Measurements from ENCODE around the gene SMYD4. TPM values are rescaled to one million over a fixed set of nuclear protein-coding genes. Genes with fewer than 3 reads are reported as not detected.

SMYD4 gene
- total RNA-seq, 4 donors from 2014 or later: 14.7 to 35.6 (median 19.8) TPM

DNA sequence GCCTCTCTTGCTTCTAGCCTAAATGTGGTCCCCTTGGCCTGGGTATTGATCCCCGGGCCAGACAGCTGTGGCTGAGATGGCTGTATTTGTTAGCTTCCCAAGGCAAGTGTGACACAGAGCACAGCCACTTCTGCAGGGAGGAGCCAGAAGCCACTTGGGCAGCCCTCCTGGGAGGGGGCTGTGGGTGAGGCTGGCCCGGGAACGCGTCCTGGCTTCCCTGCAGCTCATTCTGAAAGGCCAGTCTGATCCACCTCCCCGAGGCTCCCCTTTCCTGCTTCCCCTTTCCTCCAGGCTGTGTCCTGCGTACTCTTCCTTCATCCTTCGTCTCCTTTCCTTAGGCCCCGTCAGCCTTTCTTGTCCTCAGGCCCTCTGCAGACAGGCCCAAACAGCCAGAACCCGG lies 79.1 kb downstream of the SMYD4 start:
- TF ChIP-seq, protein P1, sequence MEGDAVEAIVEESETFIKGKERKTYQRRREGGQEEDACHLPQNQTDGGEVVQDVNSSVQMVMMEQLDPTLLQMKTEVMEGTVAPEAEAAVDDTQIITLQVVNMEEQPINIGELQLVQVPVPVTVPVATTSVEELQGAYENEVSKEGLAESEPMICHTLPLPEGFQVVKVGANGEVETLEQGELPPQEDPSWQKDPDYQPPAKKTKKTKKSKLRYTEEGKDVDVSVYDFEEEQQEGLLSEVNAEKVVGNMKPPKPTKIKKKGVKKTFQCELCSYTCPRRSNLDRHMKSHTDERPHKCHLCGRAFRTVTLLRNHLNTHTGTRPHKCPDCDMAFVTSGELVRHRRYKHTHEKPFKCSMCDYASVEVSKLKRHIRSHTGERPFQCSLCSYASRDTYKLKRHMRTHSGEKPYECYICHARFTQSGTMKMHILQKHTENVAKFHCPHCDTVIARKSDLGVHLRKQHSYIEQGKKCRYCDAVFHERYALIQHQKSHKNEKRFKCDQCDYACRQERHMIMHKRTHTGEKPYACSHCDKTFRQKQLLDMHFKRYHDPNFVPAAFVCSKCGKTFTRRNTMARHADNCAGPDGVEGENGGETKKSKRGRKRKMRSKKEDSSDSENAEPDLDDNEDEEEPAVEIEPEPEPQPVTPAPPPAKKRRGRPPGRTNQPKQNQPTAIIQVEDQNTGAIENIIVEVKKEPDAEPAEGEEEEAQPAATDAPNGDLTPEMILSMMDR (IDR thresholded peaks at IDR 0.05; ENCODE audit: low read depth): no peak

DNA sequence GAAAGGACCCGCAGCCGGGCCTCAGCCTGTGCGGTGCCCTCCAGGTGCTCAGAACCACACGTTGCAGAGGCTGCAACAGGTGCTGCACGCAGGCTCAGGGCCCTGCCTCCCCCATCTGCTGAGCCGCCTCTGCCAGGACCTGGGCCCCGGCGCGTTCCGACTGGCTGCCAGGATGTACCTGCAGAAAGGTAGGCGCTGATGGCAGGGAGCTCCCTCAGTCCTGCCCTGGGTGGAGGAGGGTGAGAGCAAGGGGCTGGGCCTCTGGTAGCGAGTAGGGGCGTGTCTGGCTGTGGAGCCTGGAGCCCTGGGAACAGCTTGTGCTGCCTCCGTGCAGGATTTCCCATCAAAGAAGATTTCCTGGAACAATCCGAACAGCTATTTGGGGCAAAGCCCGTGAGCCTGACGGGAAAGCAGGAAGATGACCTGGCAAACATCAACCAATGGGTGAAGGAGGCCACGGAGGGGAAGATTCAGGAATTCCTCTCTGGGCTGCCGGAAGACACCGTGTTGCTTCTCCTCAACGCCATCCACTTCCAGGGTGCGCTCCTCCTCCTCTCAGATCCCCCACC lies 82.6 kb downstream of the SMYD4 start:
- TF ChIP-seq, protein P1 (IDR thresholded peaks at IDR 0.05; ENCODE audit: low read depth): no peak

DNA sequence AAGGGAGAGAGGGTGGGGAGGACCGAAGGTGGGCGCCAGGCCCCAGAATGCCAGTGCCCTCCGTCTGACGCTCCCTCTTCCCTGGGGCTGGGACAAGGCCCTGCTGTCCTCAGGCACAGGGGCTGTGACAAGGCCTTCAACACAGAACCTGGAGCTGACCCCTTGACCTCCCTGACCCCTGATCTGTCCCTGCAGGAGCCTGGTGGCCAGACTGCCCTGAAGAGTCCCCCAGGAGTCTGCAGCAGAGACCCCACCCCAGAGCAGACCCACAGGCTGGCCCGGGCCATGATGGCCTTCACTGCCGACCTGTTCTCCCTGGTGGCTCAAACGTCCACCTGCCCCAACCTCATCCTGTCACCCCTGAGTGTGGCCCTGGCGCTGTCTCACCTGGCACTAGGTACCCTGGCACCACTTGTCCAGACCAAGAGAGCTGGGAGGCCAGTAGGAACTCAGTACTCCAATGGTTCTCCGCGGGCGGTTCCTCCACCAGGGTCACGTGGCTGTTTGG lies 84.1 kb downstream of the SMYD4 start:
- TF ChIP-seq, protein P1 (IDR thresholded peaks at IDR 0.05; ENCODE audit: low read depth): no peak

DNA sequence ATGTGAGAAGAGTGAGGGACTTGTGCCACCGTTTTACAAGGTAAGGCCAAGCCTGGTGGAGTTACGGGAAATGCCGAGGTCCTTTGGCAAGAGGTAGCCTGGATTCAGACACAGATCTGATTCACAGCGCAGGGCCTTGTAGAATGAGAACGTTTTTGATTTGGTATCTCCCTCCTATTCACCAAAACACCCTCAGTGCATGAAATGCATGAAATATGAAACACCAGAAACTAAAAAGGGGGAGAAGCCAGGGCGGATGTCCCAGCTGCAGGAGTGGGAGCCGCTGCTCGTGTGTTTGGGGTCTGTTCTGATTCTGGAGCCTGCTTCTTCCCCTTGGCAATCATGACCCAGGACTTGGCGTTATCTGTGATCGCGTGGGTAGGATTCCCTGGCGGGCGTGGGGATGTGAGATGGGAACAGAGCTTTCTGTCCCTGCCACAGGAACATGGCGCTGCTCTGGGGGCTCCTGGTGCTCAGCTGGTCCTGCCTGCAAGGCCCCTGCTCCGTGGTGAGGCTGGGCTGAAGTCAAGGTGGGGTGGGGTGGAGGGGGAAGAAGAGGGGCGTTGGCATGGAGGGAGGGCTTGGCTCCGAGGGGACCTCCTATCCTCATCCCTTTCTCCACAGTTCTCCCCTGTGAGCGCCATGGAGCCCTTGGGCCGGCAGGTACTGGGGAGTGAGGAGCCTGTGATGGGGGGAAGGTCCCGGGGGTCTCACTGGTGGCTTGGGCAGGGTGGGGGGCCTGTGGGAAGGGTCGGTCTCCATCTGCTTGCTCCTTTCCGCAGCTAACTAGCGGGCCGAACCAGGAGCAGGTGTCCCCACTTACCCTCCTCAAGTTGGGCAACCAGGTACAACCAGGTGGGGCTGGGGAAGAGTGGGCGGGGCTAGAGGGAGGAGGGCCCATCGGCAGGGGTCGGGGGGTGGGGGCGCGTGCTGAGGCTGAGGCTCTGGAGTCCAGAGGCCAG lies 84.9 kb downstream of the SMYD4 start:
- TF ChIP-seq, protein P1 (IDR thresholded peaks at IDR 0.05; ENCODE audit: low read depth): no peak

DNA sequence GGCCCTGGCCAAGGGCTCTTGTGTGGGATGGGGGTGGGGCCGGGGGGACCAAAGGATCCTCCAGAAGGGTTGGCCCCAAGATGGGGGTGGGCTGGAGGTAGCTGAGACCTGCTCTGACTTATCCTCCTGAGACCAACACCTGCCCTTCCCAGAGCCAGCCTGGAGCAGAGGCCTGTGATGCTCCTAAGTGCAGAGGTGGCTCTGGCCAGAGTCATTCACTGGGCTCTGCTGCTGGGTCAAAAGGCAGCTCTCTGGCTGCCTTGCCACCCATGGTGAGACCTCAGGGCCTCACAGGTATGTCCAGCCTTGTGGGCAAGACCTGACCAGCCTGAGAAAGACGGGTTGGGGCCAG lies 86.6 kb downstream of the SMYD4 start:
- TF ChIP-seq, protein P1 (IDR thresholded peaks at IDR 0.05; ENCODE audit: low read depth): no peak

DNA sequence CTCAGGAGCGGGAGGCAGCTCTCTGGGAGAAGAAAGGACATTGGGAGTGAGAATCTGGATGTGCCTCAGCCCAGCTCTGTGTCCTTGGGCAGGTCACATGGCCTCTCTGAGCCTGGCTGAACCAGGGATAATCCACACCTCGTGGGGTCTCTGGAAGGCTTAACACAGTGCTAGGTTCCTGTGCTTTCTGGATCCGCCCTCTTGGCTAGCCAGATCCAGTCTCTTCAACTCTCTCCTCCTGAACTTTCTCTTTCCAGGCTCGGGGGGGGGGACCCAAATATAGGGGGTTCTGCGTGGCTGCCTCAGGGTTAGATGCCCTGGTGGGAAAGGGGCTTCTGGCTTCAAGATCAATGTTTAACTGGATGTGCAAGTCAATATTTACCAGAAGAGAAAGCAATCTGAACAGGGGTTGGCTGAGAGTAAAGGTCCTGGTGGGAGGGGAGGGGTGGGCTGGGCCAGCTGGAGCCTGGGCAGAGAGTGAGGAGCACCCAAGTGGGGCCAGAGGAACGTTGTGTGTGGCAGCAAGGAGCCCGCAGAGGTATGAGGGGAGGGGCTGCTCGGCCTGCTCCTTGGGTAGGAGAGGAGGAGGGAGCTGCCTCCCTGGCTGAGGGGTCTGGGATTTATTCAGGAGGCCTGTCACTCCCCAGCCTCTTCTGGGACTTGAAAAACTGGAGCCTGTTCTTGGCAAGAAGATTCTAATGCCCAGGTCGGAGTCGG lies 87.2 kb downstream of the SMYD4 start, which contains the start of gene SERPINF2:
Gene SERPINF2, plus strand, starts transcription at position 501 of the 717 bp plus-strand sequence. CDS start 2,125 bp downstream, outside the sequence.
- TF ChIP-seq, protein P1 (IDR thresholded peaks at IDR 0.05; ENCODE audit: low read depth): no peak
